GM21390 (cell line): Measurements from ENCODE around the gene LRRC37A2.
A peak's percentile ranks its signal among the peaks of the same experiment; 100 is the strongest.
"Not testable (repeated sequence)": the region's sequence is repeated elsewhere in the genome, so short reads cannot be mapped to it uniquely, and the experiment has no call there.

Experiments used
- ATAC-seq: cut with Tn5 transposase; IDR thresholded peaks from one replicate; pipeline ENCODE4 v1.9.1; 2021; ENCODE audit not compliant: unreplicated experiment

The LRRC37A2 gene

DNA sequence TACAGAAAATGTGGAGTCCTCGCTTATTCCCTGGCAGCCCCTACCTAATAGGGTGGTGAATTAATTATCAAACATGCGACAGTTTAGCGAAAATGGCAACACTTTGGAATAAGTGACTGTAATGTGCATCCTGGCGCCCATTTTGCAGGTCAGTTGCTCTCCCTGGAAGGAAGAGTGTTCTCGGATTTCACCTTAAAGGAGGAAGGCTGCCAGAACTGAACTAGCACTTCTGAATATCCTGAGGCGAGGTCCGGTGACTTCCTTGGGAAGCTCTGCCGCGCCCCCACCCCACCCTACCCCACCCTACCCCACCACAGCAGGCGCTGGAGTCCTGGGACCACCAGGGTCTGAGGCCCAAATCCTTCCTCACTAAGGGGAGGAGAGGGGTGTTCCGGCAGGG lies at the start of gene LRRC37A2:
TSS of gene LRRC37A2 (plus strand) at position 301 of the 400 bp plus-strand sequence. CDS start 245 bp downstream, outside the sequence.
- not testable (repeated sequence) for ATAC-seq

DNA sequence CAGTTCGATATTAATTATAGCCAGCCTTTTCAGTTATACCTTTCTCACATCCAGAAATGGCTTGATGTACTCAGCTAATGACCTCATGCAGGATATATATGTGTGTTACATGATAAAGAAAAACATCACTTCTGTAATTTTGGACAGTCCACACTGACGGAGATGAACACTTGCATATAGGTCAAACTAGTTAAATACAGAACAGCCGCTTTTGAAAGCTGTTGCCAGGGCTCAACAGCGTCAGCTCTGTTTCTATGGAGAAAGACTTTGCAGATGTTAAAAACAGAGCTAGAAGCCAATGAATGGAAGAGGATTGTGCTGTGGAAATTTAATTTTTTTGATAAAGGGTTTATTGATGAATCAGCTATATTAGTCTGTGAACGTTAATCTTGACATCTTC lies 44.6 kb upstream of the LRRC37A2 start:
- not testable (repeated sequence) for ATAC-seq

DNA sequence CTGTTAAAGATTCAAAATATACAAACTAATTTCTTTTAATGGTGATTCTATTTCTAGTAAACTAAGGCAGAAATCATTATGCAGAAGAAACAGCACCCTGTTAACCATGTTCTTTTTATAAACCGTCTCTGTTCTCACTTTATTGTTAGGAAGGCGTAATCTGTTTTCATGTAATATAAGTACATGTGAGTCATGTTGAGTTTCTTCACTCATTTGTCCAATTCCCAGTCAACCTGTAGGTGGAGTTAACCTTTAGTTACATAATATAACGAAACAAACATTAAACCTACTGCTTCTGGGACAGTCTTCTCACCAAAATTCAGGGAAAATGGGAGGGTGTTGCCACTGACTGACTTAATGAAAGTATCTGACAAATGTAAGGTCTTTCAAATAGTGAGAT lies 37.8 kb upstream of the LRRC37A2 start:
- not testable (repeated sequence) for ATAC-seq

DNA sequence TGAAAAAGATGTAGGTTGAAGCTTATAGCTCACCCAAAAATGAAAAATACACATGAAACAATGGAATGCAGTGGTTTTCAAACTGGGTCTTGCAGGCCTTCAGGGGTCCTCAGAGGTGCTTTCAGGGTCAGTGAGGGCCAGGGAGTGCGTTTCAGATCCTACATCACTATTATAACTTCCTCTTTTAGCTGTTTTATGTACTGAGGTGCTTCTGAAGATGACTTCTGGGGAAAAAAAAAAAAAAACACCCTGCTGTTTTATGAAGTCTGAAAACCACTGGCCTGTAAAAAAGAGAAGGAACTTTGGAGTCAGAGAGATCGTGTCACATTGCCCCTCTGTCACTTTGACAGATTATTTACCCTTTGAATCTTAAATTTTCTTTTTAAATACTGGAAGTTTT lies 36.7 kb upstream of the LRRC37A2 start:
- ATAC-seq = not testable (repeated sequence)

DNA sequence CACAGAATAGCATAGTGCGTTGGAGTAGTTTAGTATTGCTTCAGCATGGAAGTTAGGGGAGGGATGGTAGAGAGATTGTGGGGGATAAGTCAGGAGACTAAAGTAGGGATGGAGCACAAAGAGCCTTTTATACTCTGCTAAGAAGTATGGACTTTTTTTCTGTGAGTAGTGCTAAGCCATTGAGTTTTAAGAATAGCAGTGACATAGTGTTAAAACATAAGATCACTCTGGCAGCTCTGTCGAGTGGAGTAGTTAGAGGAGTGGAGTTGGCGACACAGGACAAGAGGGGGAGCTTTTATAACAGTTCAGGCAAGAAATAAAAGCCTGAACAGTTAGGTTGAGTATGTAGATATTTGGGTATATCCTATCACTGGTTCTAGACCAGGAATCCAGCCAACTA lies 33.4 kb upstream of the LRRC37A2 start:
- not testable (repeated sequence) for ATAC-seq

DNA sequence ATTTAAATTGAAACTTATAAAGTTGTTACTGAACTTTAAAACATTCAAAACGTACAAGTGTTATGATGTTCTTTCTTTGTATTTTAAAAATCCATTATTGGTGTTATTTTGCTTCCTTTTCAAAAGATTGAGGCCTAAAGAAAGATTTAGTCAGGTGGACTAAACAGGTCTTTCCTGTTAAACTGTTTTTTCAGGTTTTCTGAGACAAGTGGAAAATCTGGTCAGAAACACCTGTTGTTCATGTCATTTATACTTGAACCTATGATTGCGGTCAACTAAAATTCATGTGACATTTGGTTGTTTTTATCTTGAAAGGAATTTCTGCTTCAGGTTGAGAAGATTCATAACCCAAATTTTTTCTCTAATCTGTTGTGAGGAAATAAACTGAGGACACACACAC lies 31.0 kb upstream of the LRRC37A2 start:
- ATAC-seq = not testable (repeated sequence)

DNA sequence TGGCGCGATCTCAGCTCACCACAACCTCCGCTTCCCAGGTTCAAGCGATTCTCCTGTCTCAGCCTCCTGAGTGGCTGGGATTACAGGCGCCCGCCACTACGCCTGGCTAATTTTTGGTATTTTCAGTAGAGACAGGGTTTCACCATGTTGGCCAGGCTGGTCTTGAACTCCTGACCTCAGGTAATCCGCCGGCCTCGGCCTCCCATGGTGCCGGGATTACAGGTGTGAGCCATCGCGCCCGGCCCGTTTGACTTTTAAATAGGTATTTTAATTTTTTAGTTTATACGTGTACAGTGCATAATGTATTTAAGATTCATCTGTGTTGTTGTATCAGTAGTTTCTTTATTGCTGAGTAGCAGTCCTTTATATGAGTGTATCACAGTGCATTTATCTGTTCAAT lies 20.2 kb upstream of the LRRC37A2 start:
- ATAC-seq = not testable (repeated sequence)

DNA sequence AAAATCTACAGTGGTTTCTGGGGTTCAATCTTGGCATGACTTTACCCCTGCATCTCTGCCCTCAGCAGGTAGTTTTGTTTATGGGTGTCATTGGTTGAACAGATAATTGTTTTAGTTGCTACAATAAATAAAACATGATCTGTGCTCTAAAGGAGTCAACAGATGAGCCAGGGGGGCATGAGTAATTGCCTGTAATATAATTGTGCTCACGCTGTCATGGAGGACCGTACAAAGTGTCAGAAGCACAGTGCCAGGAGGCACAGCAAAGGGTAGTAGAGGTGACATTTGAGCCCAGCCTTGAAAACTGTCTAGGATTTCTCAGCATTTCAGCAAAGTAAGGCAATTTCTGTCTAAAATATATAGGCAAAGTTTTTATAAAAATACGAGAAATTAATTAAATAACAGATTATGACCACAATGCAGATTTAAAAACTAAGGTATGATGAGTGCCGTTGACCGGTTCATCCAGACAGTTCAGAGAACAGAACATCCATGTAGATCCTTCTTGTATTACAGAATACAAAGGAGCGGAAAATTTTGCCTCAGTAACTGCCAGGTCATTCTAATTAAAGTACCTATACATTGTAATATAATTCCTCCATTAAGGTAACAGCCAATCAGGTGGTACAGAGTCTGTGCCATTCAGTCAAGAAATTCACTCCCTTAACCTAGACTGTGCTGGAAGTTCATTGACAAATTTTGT lies 12.7 kb upstream of the LRRC37A2 start:
- ATAC-seq = not testable (repeated sequence)

DNA sequence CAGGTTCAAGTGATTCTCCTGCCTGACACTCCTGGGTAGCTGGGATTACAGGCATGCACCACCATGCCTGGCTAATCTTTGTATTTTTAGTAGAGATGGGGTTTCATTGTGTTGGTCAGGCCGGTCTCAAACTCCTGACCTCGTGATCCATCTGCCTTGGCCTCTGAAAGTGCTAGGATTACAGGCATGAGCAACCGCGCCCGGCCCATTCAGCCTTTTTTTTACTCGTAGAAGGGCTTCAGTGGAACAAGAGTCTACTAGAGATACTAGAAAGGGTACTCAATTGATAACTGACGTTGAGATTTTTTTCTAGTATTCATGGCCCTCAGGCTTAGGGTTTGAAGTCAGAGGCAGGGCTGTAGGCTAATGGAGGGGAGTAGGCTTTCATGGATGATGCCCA lies 6.4 kb upstream of the LRRC37A2 start:
- not testable (repeated sequence) for ATAC-seq

DNA sequence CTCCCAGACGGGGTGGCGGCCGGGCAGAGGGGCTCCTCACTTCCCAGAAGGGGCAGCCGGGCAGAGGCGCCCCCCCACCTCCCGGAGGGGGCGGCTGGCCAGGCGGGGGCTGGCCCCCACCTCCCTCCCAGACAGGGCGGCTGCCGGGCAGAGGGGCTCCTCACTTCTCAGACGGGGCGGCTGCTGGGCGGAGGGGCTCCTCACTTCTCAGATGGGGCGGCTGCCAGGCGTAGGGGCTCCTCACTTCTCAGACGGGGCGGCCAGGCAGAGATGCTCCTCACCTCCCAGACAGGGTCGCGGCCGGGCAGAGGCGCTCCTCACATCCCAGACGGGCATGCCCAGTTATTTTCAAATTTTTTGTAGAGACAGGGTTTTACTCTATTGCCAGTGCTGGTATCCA lies 22.4 kb downstream of the LRRC37A2 start:
- ATAC-seq = not testable (repeated sequence)

DNA sequence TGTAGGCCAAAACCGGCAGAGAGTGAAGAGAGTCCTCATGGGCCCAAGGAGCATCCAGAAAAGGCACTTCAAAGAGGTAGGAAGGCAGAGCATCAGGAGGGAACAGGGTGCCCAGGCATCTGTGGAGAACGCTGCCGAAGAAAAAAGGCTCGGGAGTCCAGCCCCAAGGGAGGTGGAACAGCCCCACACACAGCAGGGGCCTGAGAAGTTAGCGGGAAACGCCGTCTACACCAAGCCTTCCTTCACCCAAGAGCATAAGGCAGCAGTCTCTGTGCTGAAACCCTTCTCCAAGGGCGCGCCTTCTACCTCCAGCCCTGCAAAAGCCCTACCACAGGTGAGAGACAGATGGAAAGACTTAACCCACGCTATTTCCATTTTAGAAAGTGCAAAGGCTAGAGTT lies 36.3 kb downstream of the LRRC37A2 start:
- ATAC-seq = not testable (repeated sequence)

DNA sequence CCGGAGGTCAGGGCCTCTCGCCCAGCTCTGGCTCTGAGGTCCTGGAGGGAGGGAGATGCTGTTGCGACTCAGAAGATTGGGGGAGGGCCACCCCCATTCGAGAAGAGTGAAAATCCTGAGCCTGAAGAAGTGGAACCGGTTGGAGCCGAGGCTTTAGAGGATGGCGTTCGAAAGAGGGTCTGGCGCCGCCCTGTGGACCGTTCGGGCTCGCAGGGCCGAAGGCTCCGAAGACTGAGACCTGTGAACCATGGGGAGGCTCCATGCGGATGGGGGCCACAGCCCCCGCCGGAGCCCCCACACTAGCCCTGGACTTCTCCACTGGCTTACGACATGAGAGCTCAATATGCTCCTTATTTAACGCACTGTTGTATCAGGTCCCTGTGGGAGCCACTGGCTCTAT lies 46.9 kb downstream of the LRRC37A2 start:
- ATAC-seq = not testable (repeated sequence)

DNA sequence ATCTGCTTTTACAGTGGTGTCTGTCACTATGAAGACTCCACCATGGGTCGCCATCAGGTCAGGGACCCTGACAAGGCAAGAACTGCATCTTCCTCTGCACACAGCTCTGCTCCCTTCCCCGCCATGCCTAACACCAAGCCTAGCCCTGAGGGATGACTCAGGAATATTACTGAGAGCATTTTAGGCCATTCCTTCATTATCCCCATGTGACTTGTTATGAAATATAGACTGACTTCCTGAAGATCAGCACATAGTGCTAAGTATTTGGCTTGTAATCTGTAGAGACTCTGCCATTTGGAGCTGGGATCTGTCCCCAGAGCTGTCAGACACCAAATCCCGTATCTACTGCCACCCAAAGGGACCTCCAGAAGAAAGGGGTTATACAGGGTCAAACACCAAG lies 47.8 kb downstream of the LRRC37A2 start:
- not testable (repeated sequence) for ATAC-seq

DNA sequence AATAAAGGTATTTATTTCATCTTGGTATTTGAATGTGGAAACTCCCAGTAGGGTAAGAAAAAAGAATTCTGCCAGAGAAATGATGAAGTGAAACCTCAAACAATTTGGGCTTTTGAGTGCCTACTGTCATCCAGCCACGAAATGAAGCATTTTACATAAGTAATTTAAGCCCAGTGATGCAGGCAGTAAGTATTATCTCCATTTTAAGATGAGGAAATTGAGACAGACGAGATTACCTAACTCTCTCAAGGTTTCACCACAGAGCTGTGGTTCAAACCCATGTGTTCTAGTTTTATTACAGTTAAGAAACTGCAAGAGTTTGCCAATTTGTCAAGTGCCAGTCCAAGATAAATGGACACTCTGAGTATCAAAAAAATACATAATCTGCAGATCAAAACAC lies 54.0 kb downstream of the LRRC37A2 start:
- ATAC-seq = not testable (repeated sequence)

DNA sequence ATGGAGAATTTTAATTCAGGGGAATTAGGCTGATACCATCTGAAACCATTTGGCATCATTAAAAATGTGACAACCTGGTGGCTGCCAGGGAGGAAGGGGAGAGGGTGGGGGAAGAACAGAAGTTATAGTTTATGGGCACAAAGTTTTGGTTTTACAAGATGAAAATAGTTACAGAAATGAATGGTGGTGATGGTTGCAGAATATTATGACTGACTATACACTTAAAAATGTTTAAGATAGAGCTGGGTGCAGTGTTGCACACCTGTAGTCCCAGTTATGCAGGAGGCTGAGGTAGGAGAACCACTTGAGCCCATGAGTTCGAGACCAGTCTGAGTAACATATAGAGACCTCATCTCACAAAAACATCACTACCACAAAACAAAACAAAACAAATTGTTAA lies 54.7 kb downstream of the LRRC37A2 start:
- not testable (repeated sequence) for ATAC-seq

DNA sequence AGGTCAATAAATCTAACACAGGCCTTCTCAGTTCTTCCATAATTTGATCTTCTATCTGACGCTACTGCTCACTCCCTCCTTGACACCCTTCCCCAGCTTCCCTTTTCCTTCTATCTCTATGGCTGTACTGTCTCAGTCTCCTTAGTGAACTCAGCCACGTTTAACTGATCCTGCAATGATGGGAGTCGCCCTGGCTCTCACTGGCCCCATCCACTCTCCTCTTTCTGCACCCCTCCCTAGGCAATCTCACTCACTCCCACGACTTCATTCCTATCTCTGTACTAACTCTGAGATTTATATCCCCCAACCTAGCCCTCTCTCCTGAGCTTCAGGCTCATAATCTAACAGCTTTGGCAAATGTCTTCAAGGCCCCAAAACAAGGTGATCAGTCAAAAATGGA lies 59.5 kb downstream of the LRRC37A2 start:
- not testable (repeated sequence) for ATAC-seq

DNA sequence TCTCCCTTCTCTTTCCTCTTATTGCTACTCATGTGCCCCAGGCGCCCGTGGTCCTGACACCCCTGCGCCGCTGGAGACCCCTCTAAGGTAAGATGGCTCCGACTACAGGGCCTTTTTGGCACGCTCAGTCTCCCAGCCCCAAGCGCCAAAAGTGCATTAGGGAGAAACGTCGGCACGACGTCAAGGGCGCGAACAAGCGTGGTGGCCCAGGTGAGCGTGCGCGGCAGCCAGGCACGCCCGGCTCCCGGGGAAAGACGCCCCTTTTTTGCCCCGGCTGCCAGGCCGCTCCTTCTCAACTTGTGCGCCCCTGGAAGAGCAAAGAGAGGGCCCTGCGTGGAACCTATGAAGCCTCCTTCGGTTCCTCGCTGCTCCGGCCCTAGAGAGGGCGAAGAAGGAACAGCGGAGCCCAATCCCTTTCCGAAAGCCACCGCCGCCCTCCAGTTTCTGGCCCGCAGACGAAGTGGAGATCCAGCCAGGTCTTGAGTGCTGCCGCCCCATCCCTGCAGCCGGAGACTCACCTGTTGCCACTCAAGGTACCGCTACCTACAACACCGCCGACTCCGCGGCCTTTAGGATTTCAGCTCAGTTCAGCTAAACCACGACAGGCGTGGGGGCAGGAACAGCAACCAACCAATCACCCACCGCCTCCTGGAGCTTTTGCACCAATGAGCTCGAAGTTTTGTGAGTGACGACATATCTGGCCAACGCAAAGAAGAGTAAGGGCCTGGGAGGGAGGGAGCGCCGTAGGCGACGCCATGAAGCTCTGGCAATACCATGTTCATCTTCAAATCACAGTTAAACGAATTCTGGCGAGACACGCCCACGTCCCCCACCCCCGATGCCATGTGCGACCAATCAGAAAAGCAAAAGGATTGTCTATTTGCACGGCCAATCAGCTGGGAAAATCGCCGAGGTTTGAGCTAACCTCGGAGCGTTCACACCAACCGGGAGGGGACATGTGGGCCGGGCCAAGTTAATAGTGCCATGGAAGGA lies 67.1 kb downstream of the LRRC37A2 start, which contains the start of gene ARL17A:
TSS of gene ARL17A (minus strand) at position 609 of the 993 bp plus-strand sequence. CDS start 3,369 bp downstream, outside the sequence.
- ATAC-seq = peak; percentile 85

DNA sequence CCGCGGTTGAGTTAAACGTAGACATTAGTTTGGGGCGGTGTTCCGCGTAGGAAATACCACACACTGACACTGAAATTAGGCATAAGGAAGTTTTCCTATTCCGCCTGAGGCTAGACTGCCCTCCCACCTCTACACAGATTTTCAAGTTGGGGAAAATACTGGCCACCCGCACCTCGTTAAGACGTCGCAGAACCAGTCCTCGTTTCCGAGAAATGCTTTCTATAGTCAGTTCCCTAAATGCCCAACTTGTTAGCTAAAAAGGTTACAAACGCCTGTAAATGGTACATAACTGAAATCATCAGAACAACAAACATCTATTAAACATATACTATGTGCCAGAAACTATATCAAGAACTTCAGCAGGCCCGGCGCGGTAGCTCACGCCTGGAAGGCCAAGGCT lies 67.8 kb downstream of the LRRC37A2 start:
- ATAC-seq = not testable (repeated sequence)

DNA sequence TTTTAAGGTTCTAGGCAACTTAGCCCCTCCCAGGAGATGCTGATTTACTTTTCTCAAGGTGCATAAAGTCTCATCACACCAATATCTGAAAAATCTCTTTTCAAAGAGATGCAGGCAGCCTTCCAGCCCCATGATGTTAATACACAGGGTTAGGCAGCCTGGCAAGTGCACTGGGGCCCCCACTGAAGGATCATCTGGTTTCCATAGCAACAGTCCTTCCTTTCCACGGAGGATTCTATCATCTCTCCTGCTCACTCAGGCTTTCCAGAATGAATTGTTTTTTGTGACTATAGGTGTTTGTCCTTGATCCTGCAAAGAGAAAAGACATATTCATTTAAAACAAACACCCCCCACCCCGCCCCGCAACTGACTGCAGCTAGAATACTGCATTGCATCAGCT lies 73.2 kb downstream of the LRRC37A2 start:
- not testable (repeated sequence) for ATAC-seq

DNA sequence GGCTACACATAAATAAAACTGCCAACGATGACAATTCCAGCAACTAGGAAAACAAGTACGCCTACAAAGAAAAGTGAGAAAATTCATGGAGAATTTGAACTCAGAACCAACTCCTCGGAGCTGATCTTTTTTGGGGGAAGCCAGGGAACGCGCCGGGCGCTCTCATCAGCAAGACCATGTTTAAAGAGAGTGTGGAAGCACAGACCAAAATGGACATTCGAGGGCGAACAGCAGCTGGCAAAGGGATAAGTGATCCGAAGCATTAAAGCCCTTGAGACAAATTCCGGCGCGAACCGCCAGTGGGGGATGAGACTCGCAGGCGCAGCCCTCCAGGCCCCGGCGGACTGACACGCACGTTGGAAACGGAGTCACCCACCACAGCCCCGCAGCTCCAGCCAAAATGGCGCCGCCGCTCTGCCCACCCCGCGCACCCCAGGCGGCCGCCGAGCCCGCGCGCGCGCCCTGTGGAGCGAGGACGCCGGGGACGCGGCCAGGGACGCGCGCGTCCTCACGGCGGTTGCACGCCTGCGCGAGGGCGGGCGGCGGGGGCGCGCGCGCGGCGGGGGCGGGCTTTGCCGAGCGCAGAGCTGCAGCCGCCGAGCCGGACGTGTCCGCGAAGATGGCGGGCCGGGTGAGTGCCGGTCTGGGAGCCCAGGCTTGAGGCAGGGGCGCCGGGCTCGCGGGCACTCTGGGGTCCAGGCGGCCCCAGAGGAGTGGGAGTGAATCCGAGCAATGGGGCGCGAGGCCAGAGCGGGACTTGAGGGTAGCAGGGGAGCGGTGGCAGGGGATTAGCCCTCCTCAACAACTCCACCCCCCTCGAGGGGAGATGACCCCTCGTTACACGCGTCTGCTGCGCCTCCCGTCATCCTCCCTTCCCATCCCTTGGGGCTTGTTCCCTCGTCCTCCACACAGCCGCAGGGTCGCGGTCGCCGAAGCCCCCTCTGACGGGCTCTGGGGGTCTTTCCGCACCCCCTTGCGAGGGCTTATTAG lies 78.2 kb downstream of the LRRC37A2 start, which contains the start of gene NSF:
TSS of gene NSF (plus strand) at position 513 of the 990 bp plus-strand sequence. CDS start at position 620, 107 bp downstream.
- peak; percentile 66 for ATAC-seq
